ENCODE data around the gene GPATCH8.
"Not testable (repeated sequence)": the region's sequence is repeated elsewhere in the genome, so short reads cannot be mapped to it uniquely, and the experiment has no call there.

GPATCH8 gene

GRCh38 chr17:44396946-44397345 lies 106.3 kb downstream of the GPATCH8 start:
- no peak for DNase-seq

DNA sequence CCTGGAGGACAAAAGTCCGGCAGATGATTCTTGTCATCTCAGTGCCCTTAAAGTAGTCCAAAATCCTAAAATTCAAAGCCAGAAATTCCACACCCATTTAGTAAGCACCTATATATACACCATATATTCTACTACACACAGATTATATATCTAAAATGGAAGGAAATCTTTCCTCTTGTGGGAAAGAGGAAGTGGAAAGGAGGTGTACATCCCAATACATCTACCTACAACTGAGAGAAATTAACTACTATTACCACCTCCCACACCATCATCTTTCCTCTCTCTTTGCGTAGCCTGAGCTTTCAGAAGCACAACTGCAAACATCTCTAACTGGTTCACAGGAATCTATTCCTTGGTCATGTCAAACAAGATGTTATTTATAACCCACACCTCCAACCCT lies 108.4 kb downstream of the GPATCH8 start:
- DNase-seq = no peak

- DNase-seq = not testable (repeated sequence)
Observed at GRCh38 chr17:44394112-44394511, 109.1 kb downstream of the GPATCH8 start.

DNA sequence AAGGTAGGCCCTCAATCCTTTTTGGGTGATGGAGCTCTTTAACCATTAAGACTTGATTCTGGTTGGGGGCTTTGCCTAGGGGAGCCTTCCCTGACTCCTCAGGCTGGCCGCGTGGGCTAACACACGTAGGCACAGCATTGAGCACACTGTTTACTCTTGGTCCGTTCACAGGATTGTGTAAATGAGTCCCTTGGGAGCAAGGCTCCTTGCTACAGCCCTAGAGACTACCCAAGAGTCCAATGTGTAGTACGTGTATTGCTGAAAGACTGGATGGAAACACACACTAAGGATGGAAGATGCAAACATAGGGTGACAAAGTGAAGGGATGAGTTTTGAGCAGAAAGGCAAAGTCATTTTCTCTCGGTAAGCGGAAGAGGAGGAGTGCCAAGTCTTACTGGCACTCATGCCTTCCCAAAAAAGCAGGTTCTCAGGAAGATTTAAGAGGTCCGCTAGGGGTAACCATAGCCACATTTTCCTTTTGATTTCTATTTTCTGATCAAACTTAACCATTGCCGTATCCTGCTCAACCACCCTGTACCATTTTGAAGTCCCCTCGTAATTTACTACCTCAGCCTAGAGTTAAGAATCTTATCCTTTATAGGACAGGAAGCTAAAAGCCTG lies 112.8 kb downstream of the GPATCH8 start:
- DNase-seq = no peak

DNA sequence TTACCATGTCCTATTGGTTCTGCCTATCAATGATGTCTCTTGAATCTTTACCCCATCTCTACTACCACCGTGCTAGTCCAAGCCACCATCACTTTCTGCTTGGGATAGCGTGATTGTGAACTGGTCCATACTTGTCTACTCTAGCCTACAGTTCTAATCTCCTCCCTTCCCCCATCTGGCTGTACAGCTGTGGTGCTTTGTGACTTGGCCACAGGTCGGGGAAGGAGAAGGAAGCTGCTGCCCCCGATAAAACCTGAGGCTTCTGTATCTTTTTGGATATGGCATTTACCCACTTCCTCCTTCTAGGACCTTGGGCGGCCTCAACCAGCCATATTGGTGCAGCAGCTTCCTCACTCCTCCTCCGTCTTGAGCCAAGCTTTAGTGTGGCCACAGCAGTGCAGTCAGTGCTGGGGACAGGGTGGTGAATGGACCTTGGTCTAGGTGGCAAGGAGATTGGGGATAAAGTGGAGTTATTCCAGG lies 113.4 kb downstream of the GPATCH8 start:
- DNase-seq = no peak

DNA sequence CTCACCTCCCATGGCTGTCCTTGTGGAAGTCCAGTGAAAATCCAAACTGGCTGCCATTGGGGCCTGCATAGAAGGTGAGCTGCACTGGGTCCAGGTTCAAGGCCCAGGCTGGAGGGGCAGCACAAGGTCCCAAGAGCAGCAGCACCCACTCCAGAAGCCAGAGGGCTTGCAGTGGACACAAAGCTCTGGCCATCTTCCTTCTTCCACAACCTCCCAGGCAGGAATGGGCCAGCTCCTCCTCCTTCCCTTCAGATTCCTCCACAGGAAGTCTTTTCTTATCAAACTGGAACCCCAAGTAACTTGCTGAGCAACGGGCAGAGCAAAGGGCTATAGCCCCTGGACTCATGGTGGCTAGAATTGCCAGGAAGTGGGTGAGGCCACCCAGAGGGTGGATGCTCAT lies 113.9 kb downstream of the GPATCH8 start, which contains the start of gene ITGA2B:
ITGA2B (minus strand) TSS at position 369 of the 400 bp plus-strand sequence; CDS start at position 193, 176 bp downstream.
- no peak for DNase-seq

DNA sequence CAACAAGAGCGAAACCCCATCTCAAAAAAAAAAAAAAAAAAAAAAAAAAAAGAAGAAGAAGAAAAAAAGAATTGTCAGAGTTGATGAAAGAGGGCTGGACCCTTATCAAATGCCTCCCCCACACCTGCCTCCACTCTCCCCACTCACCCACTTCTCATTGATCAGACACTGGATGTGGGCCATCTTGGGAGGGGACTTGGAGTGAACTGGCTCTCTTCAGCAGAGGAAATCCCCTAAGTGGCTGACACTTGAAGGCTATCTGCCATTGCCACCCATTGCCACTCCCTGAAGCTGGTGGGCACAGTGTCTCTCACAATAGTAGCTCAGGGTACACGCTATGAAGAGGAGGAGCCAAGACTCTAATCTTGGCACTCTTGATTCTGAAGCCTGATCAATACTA lies 115.4 kb downstream of the GPATCH8 start:
- DNase-seq = no peak

- DNase-seq = no peak
Observed at GRCh38 chr17:44386182-44386525, 117.1 kb downstream of the GPATCH8 start.

- DNase-seq = peak in 1 of 2 experiments; percentile 17
Observed at GRCh38 chr17:44385287-44386181, 117.7 kb downstream of the GPATCH8 start.

GRCh38 chr17:44384823-44385286 lies 118.4 kb downstream of the GPATCH8 start:
- no peak for DNase-seq

- no peak for DNase-seq
Observed at GRCh38 chr17:44384281-44384822, 118.9 kb downstream of the GPATCH8 start.

DNA sequence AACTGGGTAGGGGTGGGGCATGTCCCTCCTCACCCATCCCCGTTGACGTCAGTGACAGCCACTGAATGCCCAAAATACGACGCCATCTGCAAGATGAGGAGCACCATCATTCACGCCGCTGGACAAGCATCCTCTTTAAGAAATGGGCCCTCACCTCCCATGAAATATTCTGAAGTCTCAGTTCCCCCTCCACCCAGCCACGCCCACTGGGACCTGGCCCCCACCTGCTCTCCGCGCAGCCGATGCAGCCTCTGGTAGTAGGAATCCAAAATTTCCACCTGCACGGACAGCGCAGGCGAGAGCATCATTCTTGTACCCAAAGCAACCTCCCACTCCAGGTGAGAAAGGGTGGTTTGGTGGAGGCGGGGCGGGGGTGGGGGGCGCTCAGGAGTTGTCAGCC lies 119.3 kb downstream of the GPATCH8 start:
- no peak for DNase-seq

DNA sequence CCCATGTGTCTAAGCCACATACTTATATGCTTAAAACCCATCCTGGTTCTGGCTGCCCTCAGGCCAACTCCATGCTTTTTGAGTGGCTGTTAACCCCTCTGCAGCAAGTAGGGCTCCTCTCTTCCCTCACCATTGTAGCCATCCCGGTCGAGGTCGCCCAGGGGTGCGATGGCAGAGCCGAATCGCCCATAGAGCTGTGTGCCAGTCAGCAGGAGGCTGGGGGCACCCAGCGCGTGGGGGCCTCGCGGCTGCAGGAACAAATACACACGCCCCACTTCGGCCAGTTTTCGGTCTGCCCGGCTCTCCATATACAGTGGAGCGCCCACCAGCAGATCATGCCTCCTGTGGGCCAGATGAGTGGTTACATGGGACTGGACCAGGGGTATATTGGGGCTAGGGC lies 119.8 kb downstream of the GPATCH8 start:
- DNase-seq = no peak

- no peak for DNase-seq
Observed at GRCh38 chr17:44382917-44383316, 120.3 kb downstream of the GPATCH8 start.

DNA sequence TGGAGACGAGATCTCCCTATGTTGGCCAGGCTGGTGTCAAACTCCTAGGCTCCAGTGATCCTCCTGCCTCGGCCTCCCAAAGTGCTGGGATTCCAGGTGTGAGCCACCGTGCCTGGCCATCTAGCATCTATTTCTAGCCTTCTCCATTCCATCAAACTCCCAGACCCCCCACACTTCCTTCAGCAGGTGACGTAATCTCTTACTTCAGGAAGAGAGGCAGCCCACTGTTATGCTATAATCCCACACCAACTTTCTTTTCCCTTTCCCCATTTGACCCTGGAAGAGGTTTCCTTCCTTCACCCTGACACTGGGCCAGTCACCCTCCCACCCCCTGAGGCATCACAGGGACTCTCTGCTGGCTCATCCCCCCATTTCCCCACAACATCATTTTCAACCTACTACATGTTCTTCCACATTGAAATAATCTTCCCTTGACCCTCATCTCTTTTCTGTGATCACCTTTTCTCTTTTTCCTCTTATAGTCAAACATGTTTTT lies 121.3 kb downstream of the GPATCH8 start:
- no peak for DNase-seq

DNA sequence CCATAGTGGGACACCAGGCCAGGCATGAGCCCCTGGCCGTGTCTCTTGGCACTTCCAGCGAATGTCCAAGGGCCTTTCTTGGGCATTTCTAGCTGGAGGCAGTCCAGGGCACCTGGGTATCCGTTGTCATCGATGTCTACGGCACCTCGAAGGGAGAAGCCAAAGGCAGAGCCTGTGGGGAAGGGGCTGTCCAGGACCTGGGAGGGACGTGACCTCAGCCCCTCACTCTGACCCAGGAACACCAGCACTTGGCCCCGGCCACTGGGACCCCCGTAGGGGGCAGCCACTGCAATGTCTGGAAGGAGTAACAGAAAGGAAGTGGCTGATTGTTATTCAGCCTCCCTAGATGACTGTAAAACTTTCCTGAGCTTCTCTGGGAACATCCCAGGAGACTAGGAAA lies 122.4 kb downstream of the GPATCH8 start:
- no peak for DNase-seq

DNA sequence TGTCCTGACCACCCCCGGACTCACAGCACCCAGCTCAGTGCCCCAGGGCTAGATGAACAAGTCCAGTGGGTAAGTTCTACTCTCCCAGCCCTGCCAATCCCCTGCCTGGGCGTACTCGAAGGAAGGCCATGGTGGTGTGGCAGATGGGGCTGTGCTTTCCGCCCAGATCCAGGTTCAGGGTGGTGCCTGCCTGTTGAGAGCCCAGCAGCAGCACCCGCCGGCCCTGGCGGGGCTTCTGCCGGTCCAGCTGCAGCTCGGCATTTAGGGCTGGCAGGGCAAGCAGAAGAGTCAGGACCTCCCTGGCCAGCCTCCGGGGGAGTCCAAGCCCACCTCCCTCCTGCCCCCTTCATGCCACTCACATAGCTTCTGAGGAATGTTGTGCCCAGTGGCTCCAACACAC lies 123.3 kb downstream of the GPATCH8 start:
- DNase-seq = no peak

- DNase-seq = no peak
Observed at GRCh38 chr17:44378171-44378705, 125.0 kb downstream of the GPATCH8 start.

GRCh38 chr17:44376779-44377178 lies 126.4 kb downstream of the GPATCH8 start:
- DNase-seq = no peak

GRCh38 chr17:44376124-44376523 lies 127.1 kb downstream of the GPATCH8 start:
- no peak for DNase-seq

GRCh38 chr17:44375196-44376017 lies 127.8 kb downstream of the GPATCH8 start:
- no peak for DNase-seq
